Measurements from ENCODE around the gene VASH1. TPM values are rescaled to one million over a fixed set of nuclear protein-coding genes. Genes with fewer than 3 reads are reported as not detected.
A peak's percentile ranks its signal among the peaks of the same experiment; 100 is the strongest.

VASH1 gene
- total and polyA plus RNA-seq, 2 of the 13 experiments (the other 11 are each of a cell fraction or from before 2014, with no cell fraction given): 0.11 to 0.24 TPM

DNA sequence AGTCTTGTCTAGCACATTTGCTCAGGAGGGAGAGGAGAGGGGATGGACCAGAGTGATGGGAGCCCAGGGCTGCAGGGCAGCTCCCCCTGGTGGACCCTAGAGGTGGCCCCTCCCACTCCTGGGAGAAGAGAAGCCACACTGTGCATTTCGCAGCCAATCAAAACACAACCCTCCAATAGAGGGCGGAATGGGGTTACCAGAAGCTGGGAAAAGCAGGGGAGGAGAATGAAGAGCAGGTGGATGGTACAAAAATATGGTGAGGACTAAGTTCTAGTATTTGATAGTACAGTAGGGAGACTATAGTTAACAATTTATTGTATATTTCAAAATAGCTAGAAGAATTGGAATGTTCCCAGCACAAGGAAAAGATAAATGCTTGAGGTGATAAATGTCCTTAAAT, 23.6 kb downstream of the VASH1 start (continued):
- TF ChIP-seq ZNF567 (CRISPR knock-in tag; IDR thresholded peaks at IDR 0.05; ENCODE audit: borderline replicate concordance) (peak; percentile 79; the same call in 1 of the 2 replicates), ZNF75D (CRISPR knock-in tag; IDR thresholded peaks at IDR 0.05; ENCODE audit: borderline replicate concordance) (no peak), RAD21 (CRISPR knock-in tag; IDR thresholded peaks at IDR 0.05) (peak; percentile 78), KAT2B (IDR thresholded peaks at IDR 0.05; ENCODE audit: borderline replicate concordance, low read depth, low read length) (no peak), KLF15 (CRISPR knock-in tag; IDR thresholded peaks at IDR 0.05; ENCODE audit: borderline replicate concordance) (no peak), ZSCAN25 (CRISPR knock-in tag; IDR thresholded peaks at IDR 0.05) (peak; percentile 50; the same call in 1 of the 2 replicates), ZNF788 (CRISPR knock-in tag; IDR thresholded peaks at IDR 0.05; ENCODE audit: borderline replicate concordance) (no peak), TFDP2 (CRISPR knock-in tag; IDR thresholded peaks at IDR 0.05) (peak; percentile 21; the same call in 1 of the 2 replicates), NFYC (CRISPR knock-in tag; IDR thresholded peaks at IDR 0.05) (peak; percentile 61; the same call in 1 of the 2 replicates), ZNF773 (CRISPR knock-in tag; IDR thresholded peaks at IDR 0.05; ENCODE audit: borderline replicate concordance) (no peak), ZBTB20 (CRISPR knock-in tag; IDR thresholded peaks at IDR 0.05; ENCODE audit: borderline replicate concordance, low read depth) (no peak), NR2F1 (CRISPR knock-in tag; IDR thresholded peaks at IDR 0.05) (no peak), GFI1 (CRISPR knock-in tag; IDR thresholded peaks at IDR 0.05; ENCODE audit: borderline replicate concordance) (no peak), HDAC6 (IDR thresholded peaks at IDR 0.05; ENCODE audit: low read depth, low read length) (no peak), HMGA1 (CRISPR knock-in tag; conservative IDR thresholded peaks at IDR 0.05) (no peak), ZNF510 (CRISPR knock-in tag; IDR thresholded peaks at IDR 0.05; ENCODE audit: low read depth) (no peak), HOXD1 (CRISPR knock-in tag; IDR thresholded peaks at IDR 0.05) (no peak), SP2 (CRISPR knock-in tag; IDR thresholded peaks at IDR 0.05) (no peak), ZNF367 (CRISPR knock-in tag; IDR thresholded peaks at IDR 0.05; ENCODE audit: borderline replicate concordance) (no peak), CEBPB (IDR thresholded peaks at IDR 0.05; ENCODE audit: borderline replicate concordance, low read depth, low read length) (no peak), ZNF143 (CRISPR knock-in tag; IDR thresholded peaks at IDR 0.05) (no peak), ZBTB39 (CRISPR knock-in tag; IDR thresholded peaks at IDR 0.05) (no peak), CTCF (CRISPR knock-in tag; IDR thresholded peaks at IDR 0.05) (peak; percentile 96), STAG1 (CRISPR knock-in tag; IDR thresholded peaks at IDR 0.05) (peak; percentile 75)
- TF ChIP-seq, protein P1, sequence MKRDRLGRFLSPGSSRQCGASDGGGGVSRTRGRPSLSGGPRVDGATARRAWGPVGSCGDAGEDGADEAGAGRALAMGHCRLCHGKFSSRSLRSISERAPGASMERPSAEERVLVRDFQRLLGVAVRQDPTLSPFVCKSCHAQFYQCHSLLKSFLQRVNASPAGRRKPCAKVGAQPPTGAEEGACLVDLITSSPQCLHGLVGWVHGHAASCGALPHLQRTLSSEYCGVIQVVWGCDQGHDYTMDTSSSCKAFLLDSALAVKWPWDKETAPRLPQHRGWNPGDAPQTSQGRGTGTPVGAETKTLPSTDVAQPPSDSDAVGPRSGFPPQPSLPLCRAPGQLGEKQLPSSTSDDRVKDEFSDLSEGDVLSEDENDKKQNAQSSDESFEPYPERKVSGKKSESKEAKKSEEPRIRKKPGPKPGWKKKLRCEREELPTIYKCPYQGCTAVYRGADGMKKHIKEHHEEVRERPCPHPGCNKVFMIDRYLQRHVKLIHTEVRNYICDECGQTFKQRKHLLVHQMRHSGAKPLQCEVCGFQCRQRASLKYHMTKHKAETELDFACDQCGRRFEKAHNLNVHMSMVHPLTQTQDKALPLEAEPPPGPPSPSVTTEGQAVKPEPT (CRISPR knock-in tag; IDR thresholded peaks at IDR 0.05; ENCODE audit: low read depth): no peak
